Esophagus (tissue), 2 donors: ENCODE measurements around the gene PDE7B. TPM values are rescaled to one million over a fixed set of nuclear protein-coding genes. Genes with fewer than 3 reads are reported as not detected.

Experiments
- H3K27ac ChIP-seq, 2 donors: one replicate each; pipeline ENCODE4 v1.5.1; 2013; ENCODE audit warnings: low read depth in 2 of 2, mild to moderate bottlenecking in 2 of 2, inconsistent platforms in 1 of 2, low read length in 1 of 2, moderate library complexity in 1 of 2
- H3K27me3 ChIP-seq, 2 donors: one replicate each; pipeline ENCODE4 v1.6.1; 2013; ENCODE audit warnings: low read length in 2 of 2, control low read depth in 1 of 2, mild to moderate bottlenecking in 1 of 2; ENCODE audit not compliant: insufficient read depth in 2 of 2, control insufficient read depth in 1 of 2
- H3K36me3 ChIP-seq, 2 donors: one replicate each; pipeline ENCODE4 v1.6.1; 2013; ENCODE audit warnings: low read length in 1 of 2; ENCODE audit not compliant: control insufficient read depth in 2 of 2, insufficient read depth in 2 of 2
- H3K4me1 ChIP-seq, 2 donors: one replicate each; pipeline ENCODE4 v1.6.1; 2013; ENCODE audit warnings: low read length in 1 of 2; ENCODE audit not compliant: control insufficient read depth in 2 of 2, insufficient read depth in 2 of 2
- H3K4me3 ChIP-seq, 2 donors: one replicate each; pipeline ENCODE4 v1.5.1; 2013; ENCODE audit warnings: low read length in 2 of 2, mild to moderate bottlenecking in 2 of 2, low read depth in 1 of 2, moderate library complexity in 1 of 2
- H3K9me3 ChIP-seq, 2 donors: one replicate each; pipeline ENCODE4 v1.6.1; 2013; ENCODE audit warnings: mild to moderate bottlenecking in 2 of 2, low read depth in 1 of 2, low read length in 1 of 2, moderate library complexity in 1 of 2; ENCODE audit not compliant: control insufficient read depth in 2 of 2, insufficient read depth in 1 of 2
- WGBS, 2 donors: extraction: QIAGEN DNeasy Blood & Tissue Kit; methylation state at CpG; one replicate each; pipeline ENCODE4 v1.1.7; 2013; 5-methylcytosine and 5-hydroxymethylcytosine counted together
- polyA plus RNA-seq, 2 donors: library from polyadenylated mRNA; stranded (reverse); fragments of 200-250 nt; gene quantifications; one replicate each; pipeline ENCODE4 v1.2.3, GENCODE V29; 2013
- donor health status: healthy with polysubstance abuse.
- donor health status: Bipolar disorder and iron deficiency.

The PDE7B gene
- polyA plus RNA-seq, 2 donors, result 0.18 to 0.64 TPM

- Histone ChIP-seq H3K4me3 (no peak overlapping the region), H3K27me3 (no peaks in the 10 kb centered on the region), H3K27ac (no peak overlapping the region), H3K9me3 (no peaks in the 10 kb centered on the region), H3K36me3 (peaks cover 0 to 2% of the 10 kb centered on the region in 2 donors), H3K4me1 (no peaks in the 10 kb centered on the region)
- WGBS, 2 donors, result 72 to 77% methylated on average over 3 of the region's 3 CpGs
Observed at GRCh38 chr6:136161950-136162349, 310.4 kb downstream of the PDE7B start.

- Histone ChIP-seq H3K27me3 (no peaks in the 10 kb centered on the region), H3K9me3 (no peaks in the 10 kb centered on the region), H3K4me1 (no peaks in the 10 kb centered on the region), H3K27ac (no peak overlapping the region), H3K36me3 (peaks cover 0 to 2% of the 10 kb centered on the region in 2 donors), H3K4me3 (no peak overlapping the region)
- 88 to 90% methylated on average over 3 of the region's 3 CpGs for WGBS, 2 donors
Observed at GRCh38 chr6:136163260-136163659, 311.8 kb downstream of the PDE7B start.

DNA sequence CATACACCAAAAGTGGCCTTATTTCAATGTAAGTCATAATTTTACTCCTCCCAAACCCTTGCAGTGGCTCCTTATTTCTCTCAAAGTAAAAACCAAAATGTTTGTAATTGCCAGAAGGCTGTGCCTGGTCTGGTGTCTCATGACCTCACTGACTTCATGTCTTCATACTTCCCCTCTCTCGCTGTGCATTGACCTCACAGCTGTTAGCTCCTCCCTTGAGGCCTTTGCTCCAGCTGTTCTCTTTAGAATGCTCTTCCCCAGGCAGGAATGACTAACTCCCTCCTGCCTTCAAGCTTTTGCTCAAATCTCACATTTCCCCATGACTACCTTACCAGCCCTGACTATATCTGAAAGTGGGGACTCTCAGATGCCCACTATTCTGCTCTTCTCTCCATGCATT lies 315.3 kb downstream of the PDE7B start:
- no peaks in the 10 kb centered on the region for H3K4me1 ChIP-seq
- no peaks in the 10 kb centered on the region for H3K9me3 ChIP-seq
- H3K36me3 ChIP-seq, result peaks cover 0 to 2% of the 10 kb centered on the region in 2 donors
- H3K4me3 ChIP-seq, result no peak overlapping the region
- WGBS, 2 donors, result 91 to 94% methylated on average over 1 of the region's 1 CpG
- H3K27me3 ChIP-seq, result no peaks in the 10 kb centered on the region
- H3K27ac ChIP-seq, result no peak overlapping the region

- 80 to 83% methylated on average over 2 of the region's 2 CpGs for WGBS, 2 donors
- Histone ChIP-seq H3K4me1 (no peaks in the 10 kb centered on the region), H3K36me3 (peaks cover 0 to 2% of the 10 kb centered on the region in 2 donors), H3K27ac (no peak overlapping the region), H3K27me3 (no peaks in the 10 kb centered on the region), H3K4me3 (no peak overlapping the region), H3K9me3 (no peaks in the 10 kb centered on the region)
Observed at GRCh38 chr6:136169394-136170148, 318.1 kb downstream of the PDE7B start.

- H3K36me3 ChIP-seq, result no peaks in the 10 kb centered on the region
- no peaks in the 10 kb centered on the region for H3K4me1 ChIP-seq
- H3K27me3 ChIP-seq, result no peaks in the 10 kb centered on the region
- no peak overlapping the region for H3K4me3 ChIP-seq
- WGBS, 2 donors, result 84 to 94% methylated on average over 3 of the region's 3 CpGs
- H3K9me3 ChIP-seq, result no peaks in the 10 kb centered on the region
- no peak overlapping the region for H3K27ac ChIP-seq
Observed at GRCh38 chr6:136171231-136171630, 319.7 kb downstream of the PDE7B start.

DNA sequence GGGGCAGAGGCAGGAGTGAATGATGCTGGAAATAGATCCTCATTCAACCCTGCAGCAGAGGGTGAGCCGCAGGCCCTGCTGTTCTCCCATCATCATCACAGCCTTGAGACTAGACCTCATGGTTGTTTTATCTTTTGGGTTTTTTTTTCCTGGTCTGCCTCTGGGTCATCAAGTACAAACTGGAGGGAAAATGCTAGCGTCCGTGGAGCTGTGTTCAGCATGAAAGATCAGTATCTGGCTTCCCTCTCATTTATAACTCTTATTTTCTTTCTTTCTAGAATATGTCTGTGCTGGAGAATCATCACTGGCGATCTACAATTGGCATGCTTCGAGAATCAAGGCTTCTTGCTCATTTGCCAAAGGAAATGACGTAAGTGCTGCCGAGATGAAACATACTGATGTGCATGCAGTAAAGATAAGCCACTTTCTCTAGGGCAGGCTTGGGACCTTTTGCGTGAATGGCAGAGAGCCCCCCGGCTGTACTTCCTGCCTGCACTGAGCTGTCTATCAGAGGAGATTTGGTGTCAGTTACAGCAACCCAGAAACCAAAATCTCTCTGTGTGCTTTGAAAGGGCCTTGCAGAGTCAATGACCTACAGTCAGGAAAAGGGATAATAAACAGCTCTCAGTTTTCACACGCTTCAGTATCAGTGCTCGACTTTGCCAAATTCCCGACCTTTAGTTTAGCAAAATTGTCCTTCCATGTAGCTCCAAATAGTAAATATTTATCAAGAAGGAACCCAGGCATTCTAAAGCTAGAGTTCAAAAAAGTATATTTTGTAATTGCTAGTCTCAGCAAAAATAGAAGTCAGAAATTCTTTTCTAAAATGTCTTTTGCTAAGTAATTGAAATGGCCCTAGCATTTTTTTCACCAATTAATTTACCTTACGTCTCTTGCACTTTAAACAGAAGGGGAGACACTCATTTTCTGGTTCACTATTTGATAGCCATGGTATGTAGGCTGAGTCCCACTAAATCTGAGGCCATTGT lies 322.3 kb downstream of the PDE7B start:
- Histone ChIP-seq H3K27ac (peak overlapping the region in 1 of 2 donors; percentile 8), H3K4me1 (no peaks in the 10 kb centered on the region), H3K4me3 (no peak overlapping the region), H3K36me3 (no peaks in the 10 kb centered on the region), H3K9me3 (no peaks in the 10 kb centered on the region), H3K27me3 (no peaks in the 10 kb centered on the region)
- WGBS, 2 donors, result 58 to 62% methylated on average over 13 of the region's 13 CpGs

DNA sequence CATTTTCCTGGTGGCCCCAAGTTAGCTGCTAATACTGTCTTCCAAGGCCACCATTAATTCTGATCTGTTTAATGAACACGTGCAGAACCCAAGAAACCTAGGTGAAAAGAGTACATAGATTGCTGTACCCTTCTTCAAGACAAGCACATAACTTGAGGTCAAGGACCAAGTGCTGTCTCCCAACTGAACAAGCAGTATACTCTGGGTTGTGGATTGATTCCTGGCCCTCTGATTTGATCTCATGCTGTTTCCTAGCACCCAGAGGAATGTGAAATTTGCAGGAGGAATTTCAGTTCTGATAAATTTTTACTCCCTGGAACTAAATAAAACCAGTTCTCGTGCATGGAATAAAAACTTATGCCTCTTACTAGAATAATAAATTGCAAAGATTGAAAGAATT lies 323.0 kb downstream of the PDE7B start:
- Histone ChIP-seq H3K27ac (peak overlapping the region in 1 of 2 donors; percentile 33), H3K27me3 (no peaks in the 10 kb centered on the region), H3K4me3 (no peak overlapping the region), H3K9me3 (no peaks in the 10 kb centered on the region), H3K4me1 (no peaks in the 10 kb centered on the region), H3K36me3 (no peaks in the 10 kb centered on the region)
- WGBS, 2 donors, result 69 to 80% methylated on average over 2 of the region's 2 CpGs

DNA sequence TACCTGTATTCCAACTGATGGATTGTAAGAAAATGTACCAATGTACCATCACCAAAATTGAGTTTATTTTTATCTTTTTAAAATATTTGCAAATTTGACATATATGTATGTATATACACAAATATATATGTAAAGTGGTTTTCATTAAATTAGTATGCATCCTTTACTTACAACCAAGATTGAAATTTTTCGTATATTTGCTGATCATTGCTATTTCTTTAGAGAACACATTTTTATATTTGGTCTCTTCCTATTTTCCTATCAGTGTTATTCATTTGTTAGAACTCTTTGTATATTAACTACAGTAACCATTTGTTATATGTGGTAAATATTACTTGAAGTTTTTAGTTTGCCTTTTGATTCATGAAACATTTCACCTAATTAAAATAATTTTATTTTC lies 324.4 kb downstream of the PDE7B start:
- no peak overlapping the region for H3K4me3 ChIP-seq
- 94 to 98% methylated on average over 1 of the region's 1 CpG for WGBS, 2 donors
- H3K36me3 ChIP-seq, result no peaks in the 10 kb centered on the region
- H3K9me3 ChIP-seq, result no peaks in the 10 kb centered on the region
- no peak overlapping the region for H3K27ac ChIP-seq
- no peaks in the 10 kb centered on the region for H3K27me3 ChIP-seq
- no peaks in the 10 kb centered on the region for H3K4me1 ChIP-seq

DNA sequence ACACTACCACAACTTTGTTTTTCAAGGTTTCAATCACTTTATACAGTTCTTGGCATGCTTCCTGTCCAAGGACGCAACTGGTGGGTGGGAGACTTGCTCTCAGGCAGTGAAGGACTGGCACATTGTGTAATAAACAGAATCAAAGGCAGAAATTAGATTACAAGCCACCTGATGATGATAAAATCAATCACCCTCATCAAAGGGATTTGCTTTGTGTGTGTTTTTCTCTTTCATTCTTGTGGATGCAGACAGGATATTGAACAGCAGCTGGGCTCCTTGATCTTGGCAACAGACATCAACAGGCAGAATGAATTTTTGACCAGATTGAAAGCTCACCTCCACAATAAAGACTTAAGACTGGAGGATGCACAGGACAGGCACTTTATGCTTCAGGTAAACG lies 327.2 kb downstream of the PDE7B start:
- no peaks in the 10 kb centered on the region for H3K9me3 ChIP-seq
- no peaks in the 10 kb centered on the region for H3K4me1 ChIP-seq
- H3K36me3 ChIP-seq, result no peaks in the 10 kb centered on the region
- no peaks in the 10 kb centered on the region for H3K27me3 ChIP-seq
- H3K4me3 ChIP-seq, result no peak overlapping the region
- 63 to 69% methylated on average over 2 of the region's 2 CpGs for WGBS, 2 donors
- no peak overlapping the region for H3K27ac ChIP-seq
